Measurements from ENCODE around the gene TMCO4.

TMCO4 gene

DNA sequence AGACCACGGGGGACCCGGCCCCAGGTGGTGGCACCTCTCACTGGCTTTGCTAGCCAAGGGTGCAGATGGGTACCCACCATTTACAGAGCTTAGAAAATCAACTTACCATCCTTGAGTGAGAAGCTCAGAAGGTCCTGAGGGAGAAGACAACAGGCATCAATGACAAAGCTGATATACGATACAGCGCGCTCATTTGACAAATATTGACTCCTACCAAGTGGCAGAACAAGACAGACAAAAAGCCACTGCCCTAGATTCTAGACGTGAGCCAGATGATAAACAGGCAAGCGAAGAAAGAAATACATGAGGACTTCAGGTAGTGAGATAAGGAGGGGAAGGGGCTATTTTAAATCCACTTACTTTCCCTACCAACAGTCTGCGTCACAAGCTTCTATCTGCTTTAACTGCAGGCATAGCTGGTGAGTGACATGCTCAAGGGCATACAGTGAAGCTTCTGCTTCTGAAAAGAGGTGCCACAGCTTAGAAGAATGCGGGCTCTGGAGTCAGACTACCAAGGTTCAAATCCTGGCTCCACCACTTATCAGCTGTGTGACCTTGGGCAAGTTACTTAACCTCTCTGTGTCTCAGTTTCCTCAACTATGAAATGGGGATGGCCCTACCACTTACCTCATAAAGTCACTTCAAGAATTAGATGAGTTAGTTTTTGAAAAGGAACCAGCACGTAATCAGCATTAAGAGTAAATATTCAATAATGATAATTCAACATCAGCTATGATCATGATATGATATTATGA lies 29.1 kb downstream of the TMCO4 start:
- H3K9me3 ChIP-seq (ENCODE audit: control insufficient read depth, low read length), result no peaks in the 10 kb centered on the region
- H3K27me3 ChIP-seq (ENCODE audit: control insufficient read depth, insufficient read depth, low read length), result no peaks in the 10 kb centered on the region
- no peaks in the 10 kb centered on the region for H3K36me3 ChIP-seq (ENCODE audit: control insufficient read depth, insufficient read depth, low read length)
- peaks cover 11% of the 10 kb centered on the region for H3K4me1 ChIP-seq (ENCODE audit: control insufficient read depth, insufficient read depth, low read length)
- no peak overlapping the region for H3K4me3 ChIP-seq (ENCODE audit: low read length)
- H3K9ac ChIP-seq (ENCODE audit: low read length), result no peak overlapping the region

DNA sequence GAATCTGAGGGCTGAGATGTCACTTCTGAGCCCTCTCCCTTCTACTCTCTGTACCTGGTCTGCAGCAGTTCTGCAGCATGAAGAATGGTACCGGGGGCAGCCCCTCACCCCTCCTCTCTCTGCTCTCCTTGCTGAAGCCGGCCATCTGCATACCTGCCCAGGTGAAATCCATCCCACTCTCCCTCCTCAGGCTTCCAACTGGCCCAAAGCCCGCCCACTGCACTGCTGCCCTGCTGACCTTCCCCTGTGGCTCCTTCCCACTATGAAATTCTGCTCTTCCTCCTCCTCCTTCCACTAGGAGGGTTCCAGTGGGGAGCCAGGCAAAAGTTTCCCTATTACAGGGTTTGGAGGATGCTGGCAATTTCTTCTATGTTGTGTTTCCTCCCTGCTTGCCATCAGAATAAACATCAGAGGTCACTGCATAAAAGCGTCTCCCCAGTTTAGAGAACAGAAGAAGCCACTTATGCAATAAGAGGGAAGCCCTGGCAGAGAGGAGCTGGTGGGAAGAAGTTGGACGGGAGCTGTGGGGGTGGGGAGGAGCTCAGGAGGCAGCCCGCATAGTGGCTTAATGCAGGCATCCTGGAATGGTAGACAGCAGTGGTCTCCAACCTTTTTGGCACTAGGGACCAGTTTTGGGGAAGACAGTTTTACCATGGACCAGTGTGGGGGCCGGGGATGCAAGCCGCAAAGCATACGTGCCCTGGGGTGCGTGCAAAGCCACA lies 30.3 kb downstream of the TMCO4 start:
- no peaks in the 10 kb centered on the region for H3K9me3 ChIP-seq (ENCODE audit: control insufficient read depth, low read length)
- no peaks in the 10 kb centered on the region for H3K36me3 ChIP-seq (ENCODE audit: control insufficient read depth, insufficient read depth, low read length)
- H3K4me3 ChIP-seq (ENCODE audit: low read length), result no peak overlapping the region
- H3K4me1 ChIP-seq (ENCODE audit: control insufficient read depth, insufficient read depth, low read length), result peaks cover 11% of the 10 kb centered on the region
- no peaks in the 10 kb centered on the region for H3K27me3 ChIP-seq (ENCODE audit: control insufficient read depth, insufficient read depth, low read length)
- H3K9ac ChIP-seq (ENCODE audit: low read length), result no peak overlapping the region

DNA sequence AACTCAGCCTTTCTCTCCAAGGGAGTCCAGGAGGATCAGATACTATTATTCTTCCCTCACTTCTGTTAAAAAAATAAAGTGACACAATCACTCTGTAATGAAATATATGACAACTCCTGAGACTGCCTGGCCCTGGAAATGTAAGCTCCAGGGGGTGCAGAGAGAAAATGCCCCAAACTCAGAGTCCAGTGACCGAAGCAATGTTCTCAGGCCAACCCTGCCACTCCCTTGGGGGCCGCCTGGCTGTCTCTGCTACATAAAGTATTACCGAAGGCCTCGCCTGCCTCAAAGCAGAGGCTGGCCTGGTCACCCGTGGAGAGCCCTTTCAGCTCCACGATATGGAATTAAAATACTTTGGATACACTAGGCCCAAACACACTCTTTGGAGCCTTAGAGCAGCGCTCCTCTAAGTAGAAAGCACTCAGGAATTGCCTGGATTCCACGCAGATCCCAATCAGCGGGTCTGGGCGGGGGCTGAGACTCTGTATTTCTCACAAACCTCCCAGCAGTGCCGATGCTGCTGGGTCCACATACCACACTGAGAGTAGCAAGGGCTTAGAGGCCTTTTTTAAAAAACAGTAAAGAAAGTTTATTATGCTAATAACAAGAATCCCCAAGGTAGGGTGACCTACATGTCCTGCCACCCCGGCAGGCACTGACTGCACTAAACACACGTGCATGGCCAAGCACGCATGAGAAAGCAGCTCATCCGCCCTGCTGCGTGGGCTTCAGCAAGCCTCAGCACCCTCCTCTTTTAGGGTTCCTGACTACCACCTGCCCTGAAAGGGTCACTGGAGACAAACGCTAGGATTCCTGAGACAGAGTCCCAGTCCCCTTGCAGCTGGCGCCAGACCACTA lies 31.1 kb downstream of the TMCO4 start:
- Histone ChIP-seq H3K36me3 (ENCODE audit: control insufficient read depth, insufficient read depth, low read length) (no peaks in the 10 kb centered on the region), H3K9me3 (ENCODE audit: control insufficient read depth, low read length) (no peaks in the 10 kb centered on the region), H3K4me3 (ENCODE audit: low read length) (no peak overlapping the region), H3K27me3 (ENCODE audit: control insufficient read depth, insufficient read depth, low read length) (no peaks in the 10 kb centered on the region), H3K4me1 (ENCODE audit: control insufficient read depth, insufficient read depth, low read length) (peaks cover 11% of the 10 kb centered on the region), H3K9ac (ENCODE audit: low read length) (no peak overlapping the region)

DNA sequence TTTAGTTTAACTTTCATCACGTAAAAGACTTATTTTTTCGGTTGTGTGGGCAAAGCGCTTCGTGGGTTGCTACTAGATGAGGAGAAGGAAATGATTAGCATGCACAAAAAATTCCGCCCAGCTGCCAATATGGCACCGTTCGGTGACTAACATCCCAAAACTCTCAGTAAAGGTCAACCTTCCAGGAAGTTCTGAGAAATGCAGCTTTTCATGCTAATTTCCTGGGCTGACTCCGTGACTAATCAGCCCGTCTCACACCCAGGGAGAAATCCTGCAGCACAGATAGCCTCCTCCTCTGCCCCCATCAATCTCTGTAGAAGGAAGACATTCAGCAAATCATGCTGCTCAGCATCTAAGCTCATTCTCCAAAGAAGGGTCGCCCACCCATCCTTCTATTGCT lies 34.1 kb downstream of the TMCO4 start:
- H3K4me3 ChIP-seq (ENCODE audit: low read length), result no peak overlapping the region
- peaks cover 11% of the 10 kb centered on the region for H3K4me1 ChIP-seq (ENCODE audit: control insufficient read depth, insufficient read depth, low read length)
- no peak overlapping the region for H3K9ac ChIP-seq (ENCODE audit: low read length)
- H3K36me3 ChIP-seq (ENCODE audit: control insufficient read depth, insufficient read depth, low read length), result no peaks in the 10 kb centered on the region
- no peaks in the 10 kb centered on the region for H3K27me3 ChIP-seq (ENCODE audit: control insufficient read depth, insufficient read depth, low read length)
- H3K9me3 ChIP-seq (ENCODE audit: control insufficient read depth, low read length), result no peaks in the 10 kb centered on the region

DNA sequence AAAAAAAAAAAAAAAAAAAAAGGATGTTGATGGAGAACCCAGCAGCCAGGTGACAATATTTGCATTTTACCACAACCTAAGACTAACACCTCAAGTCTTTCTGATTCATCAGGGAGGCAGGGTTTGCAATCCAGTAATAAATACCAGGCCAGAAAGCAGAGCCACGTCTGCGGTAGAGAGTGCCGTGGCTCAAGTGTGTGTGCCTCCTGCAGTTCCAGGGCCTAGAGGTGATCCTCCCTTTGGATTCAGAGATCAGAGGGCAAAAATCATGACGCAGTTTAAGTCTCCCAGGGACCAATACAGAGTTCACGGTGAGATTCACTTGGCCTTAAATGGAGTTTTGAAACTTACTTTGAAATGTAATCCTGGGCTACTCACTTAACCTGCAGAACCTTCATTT lies 34.9 kb downstream of the TMCO4 start:
- Histone ChIP-seq H3K9me3 (ENCODE audit: control insufficient read depth, low read length) (no peaks in the 10 kb centered on the region), H3K4me1 (ENCODE audit: control insufficient read depth, insufficient read depth, low read length) (peaks cover 11% of the 10 kb centered on the region), H3K9ac (ENCODE audit: low read length) (no peak overlapping the region), H3K36me3 (ENCODE audit: control insufficient read depth, insufficient read depth, low read length) (no peaks in the 10 kb centered on the region), H3K27me3 (ENCODE audit: control insufficient read depth, insufficient read depth, low read length) (no peaks in the 10 kb centered on the region), H3K4me3 (ENCODE audit: low read length) (no peak overlapping the region)

DNA sequence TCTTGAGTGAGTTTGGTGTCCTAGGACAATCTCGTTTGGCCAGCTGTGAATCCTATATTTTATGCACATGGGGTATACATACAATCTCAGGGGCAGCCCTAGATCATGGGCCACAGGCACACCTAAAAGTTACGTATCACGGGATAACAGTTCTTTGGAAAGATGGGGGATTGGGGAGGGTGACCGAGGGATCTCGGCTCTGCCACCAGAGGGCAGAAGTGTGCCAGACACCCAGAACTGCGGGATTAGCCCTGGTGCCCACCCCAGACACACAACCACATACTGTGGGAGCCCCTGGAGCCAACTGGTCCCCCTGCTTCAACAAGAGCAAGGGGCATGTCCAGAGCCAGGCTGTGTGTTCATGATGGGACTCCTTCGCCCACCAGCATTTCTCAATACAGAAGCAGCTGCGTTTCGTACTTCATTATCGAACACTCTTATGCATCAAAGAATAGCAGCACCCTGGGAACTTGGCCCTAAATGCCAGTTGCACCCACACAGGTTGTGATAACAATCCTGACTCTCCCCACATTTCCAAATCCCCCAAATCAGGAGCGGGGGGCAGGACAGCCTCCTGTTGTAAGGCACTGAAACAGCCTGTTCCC lies 37.4 kb downstream of the TMCO4 start:
- peaks cover 11% of the 10 kb centered on the region for H3K4me1 ChIP-seq (ENCODE audit: control insufficient read depth, insufficient read depth, low read length)
- no peaks in the 10 kb centered on the region for H3K9me3 ChIP-seq (ENCODE audit: control insufficient read depth, low read length)
- no peaks in the 10 kb centered on the region for H3K36me3 ChIP-seq (ENCODE audit: control insufficient read depth, insufficient read depth, low read length)
- no peaks in the 10 kb centered on the region for H3K27me3 ChIP-seq (ENCODE audit: control insufficient read depth, insufficient read depth, low read length)
- no peak overlapping the region for H3K9ac ChIP-seq (ENCODE audit: low read length)
- no peak overlapping the region for H3K4me3 ChIP-seq (ENCODE audit: low read length)

DNA sequence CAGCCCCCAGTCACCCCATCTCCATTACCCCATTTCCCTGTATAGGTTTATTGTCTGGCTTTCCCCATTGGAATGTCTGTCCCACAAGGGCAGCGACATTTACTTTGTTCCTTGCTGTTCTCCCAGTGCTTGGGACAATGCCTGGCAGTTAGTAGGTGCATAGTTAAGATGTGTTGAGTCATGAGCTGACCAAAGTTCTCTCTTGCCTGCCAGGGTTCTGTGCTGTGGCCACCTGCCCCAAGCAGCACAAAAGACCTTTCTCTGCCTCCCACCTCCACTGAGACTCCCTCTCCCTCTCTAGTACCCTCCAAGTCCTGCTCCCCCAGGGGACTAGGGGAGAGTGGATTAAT lies 40.0 kb downstream of the TMCO4 start:
- Histone ChIP-seq H3K9me3 (ENCODE audit: control insufficient read depth, low read length) (no peaks in the 10 kb centered on the region), H3K36me3 (ENCODE audit: control insufficient read depth, insufficient read depth, low read length) (peaks cover 6% of the 10 kb centered on the region), H3K4me3 (ENCODE audit: low read length) (no peak overlapping the region), H3K27me3 (ENCODE audit: control insufficient read depth, insufficient read depth, low read length) (no peaks in the 10 kb centered on the region), H3K9ac (ENCODE audit: low read length) (no peak overlapping the region), H3K4me1 (ENCODE audit: control insufficient read depth, insufficient read depth, low read length) (no peaks in the 10 kb centered on the region)

DNA sequence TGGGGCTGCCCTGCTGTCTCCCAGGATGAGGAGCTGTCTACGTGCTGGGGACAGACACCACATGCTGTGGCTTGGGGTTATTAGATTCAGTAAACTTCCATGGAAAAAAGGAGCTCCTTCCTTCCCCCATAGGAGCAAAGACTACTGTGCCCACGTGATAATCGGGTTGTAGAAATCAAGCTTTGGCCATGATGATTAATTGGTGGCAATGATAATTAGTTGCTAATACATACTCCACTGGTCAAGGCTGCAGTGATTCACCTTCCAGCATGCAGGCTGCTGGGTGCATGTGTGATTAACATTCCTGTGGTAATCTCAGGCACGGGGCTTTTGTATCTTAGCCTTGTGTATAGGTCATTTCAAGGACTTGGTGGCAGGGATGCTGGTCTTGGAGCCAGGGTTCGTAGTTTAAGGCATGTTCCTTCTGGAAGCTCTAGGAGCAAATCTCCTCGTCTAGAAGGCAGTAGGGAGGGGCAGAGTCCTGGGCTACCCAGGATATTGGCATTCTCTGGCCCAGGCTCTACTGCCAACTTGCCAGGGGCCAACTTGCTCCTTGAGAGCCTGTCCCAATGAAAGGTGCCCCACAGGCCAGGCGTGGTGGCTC lies 41.4 kb downstream of the TMCO4 start:
- Histone ChIP-seq H3K9me3 (ENCODE audit: control insufficient read depth, low read length) (no peaks in the 10 kb centered on the region), H3K9ac (ENCODE audit: low read length) (no peak overlapping the region)

DNA sequence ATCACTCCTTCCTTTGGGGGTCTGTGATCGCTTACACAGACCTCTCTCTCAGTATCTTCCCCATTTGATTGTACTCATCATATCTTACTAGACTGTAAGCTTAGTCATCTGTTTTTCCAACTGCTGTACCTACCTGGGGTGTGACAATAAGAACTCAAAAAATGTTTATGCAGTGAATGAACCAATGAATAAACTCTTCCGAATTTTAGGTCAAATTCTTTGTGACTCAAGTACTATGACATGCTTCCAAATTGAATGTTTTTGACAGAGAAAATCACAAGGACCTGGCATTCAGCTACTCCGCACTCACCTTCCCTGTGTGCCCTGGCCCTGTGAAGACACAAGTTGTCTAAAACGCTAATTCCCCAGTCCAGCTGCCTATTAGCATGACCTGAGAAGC lies 42.1 kb downstream of the TMCO4 start:
- no peaks in the 10 kb centered on the region for H3K9me3 ChIP-seq (ENCODE audit: control insufficient read depth, low read length)
- H3K4me1 ChIP-seq (ENCODE audit: control insufficient read depth, insufficient read depth, low read length), result no peaks in the 10 kb centered on the region
- no peaks in the 10 kb centered on the region for H3K27me3 ChIP-seq (ENCODE audit: control insufficient read depth, insufficient read depth, low read length)
- no peak overlapping the region for H3K9ac ChIP-seq (ENCODE audit: low read length)
- H3K4me3 ChIP-seq (ENCODE audit: low read length), result no peak overlapping the region
- H3K36me3 ChIP-seq (ENCODE audit: control insufficient read depth, insufficient read depth, low read length), result peaks cover 6% of the 10 kb centered on the region

More for the DNA sequence above, 41.4 kb downstream of the TMCO4 start:
- H3K36me3 ChIP-seq (ENCODE audit: control insufficient read depth, insufficient read depth, low read length), result peaks cover 6% of the 10 kb centered on the region
- no peaks in the 10 kb centered on the region for H3K4me1 ChIP-seq (ENCODE audit: control insufficient read depth, insufficient read depth, low read length)
- H3K4me3 ChIP-seq (ENCODE audit: low read length), result no peak overlapping the region
- no peaks in the 10 kb centered on the region for H3K27me3 ChIP-seq (ENCODE audit: control insufficient read depth, insufficient read depth, low read length)

DNA sequence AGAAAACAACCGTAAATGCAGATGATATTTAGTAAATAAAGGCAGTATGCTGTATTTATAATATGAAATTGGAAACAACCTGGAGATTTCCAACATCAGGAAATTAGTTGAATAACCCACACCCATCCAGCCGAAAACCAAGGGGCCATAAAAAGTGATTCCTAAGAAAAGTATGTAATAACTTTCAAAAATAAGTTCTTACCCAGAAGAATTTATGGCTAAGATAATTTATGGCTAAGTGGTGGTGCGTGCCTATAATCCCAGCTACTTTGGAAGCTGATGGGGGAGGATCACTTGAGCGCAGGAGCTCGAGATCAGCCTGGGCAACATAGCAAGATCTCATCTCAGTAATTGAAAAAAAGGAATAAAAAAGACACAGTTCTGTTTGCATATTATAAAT lies 43.2 kb downstream of the TMCO4 start:
- Histone ChIP-seq H3K4me1 (ENCODE audit: control insufficient read depth, insufficient read depth, low read length) (no peaks in the 10 kb centered on the region), H3K4me3 (ENCODE audit: low read length) (no peak overlapping the region), H3K27me3 (ENCODE audit: control insufficient read depth, insufficient read depth, low read length) (no peaks in the 10 kb centered on the region), H3K9me3 (ENCODE audit: control insufficient read depth, low read length) (no peaks in the 10 kb centered on the region), H3K9ac (ENCODE audit: low read length) (no peak overlapping the region), H3K36me3 (ENCODE audit: control insufficient read depth, insufficient read depth, low read length) (peaks cover 6% of the 10 kb centered on the region)

DNA sequence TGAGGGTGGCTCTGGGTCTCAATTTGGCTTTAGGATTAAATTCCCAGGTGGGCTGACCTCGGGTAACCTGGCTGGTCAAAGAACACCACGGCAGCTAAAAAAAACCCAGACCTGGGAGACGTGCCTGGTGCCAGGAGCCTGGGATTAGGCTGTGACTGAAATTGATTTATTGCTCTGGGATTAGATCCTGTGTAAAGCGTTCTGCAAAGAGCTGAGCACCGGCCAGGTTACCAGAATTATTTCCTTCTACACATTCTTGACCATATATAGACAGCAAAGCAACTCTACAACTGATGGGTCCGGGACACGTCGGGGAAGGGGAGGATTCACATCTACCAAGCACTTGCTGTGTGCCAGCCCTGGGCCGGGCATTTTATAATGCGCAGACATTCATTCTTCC lies 45.2 kb downstream of the TMCO4 start:
- Histone ChIP-seq H3K9me3 (ENCODE audit: control insufficient read depth, low read length) (no peaks in the 10 kb centered on the region), H3K27me3 (ENCODE audit: control insufficient read depth, insufficient read depth, low read length) (no peaks in the 10 kb centered on the region), H3K9ac (ENCODE audit: low read length) (no peak overlapping the region), H3K4me1 (ENCODE audit: control insufficient read depth, insufficient read depth, low read length) (no peaks in the 10 kb centered on the region), H3K4me3 (ENCODE audit: low read length) (no peak overlapping the region), H3K36me3 (ENCODE audit: control insufficient read depth, insufficient read depth, low read length) (peaks cover 6% of the 10 kb centered on the region)

All from mucosa of stomach (tissue), 1 donor.